SK-N-MC (cell line): Measurements from ENCODE around the gene SMAD9.

Experiments
- EZH2 ChIP-seq: fragments of 200-600 bp; sonication (generic); IDR thresholded peaks from one replicate; pipeline ENCODE4 v1.6.1; 2017; ENCODE audit warnings: antibody characterized with exemption
- FOXP2 ChIP-seq: optimal IDR thresholded peaks from 2 replicates; pipeline ENCODE3; 2011; ENCODE audit warnings: mild to moderate bottlenecking, moderate library complexity; ENCODE audit not compliant: insufficient read depth; ENCODE audit errors: extremely low read length, control extremely low read depth
- POLR2AphosphoS5 ChIP-seq: IDR thresholded peaks from 2 replicates; pipeline ENCODE4 v1.6.1; 2012; ENCODE audit warnings: mild to moderate bottlenecking, low read depth, low read length, borderline replicate concordance

DNA sequence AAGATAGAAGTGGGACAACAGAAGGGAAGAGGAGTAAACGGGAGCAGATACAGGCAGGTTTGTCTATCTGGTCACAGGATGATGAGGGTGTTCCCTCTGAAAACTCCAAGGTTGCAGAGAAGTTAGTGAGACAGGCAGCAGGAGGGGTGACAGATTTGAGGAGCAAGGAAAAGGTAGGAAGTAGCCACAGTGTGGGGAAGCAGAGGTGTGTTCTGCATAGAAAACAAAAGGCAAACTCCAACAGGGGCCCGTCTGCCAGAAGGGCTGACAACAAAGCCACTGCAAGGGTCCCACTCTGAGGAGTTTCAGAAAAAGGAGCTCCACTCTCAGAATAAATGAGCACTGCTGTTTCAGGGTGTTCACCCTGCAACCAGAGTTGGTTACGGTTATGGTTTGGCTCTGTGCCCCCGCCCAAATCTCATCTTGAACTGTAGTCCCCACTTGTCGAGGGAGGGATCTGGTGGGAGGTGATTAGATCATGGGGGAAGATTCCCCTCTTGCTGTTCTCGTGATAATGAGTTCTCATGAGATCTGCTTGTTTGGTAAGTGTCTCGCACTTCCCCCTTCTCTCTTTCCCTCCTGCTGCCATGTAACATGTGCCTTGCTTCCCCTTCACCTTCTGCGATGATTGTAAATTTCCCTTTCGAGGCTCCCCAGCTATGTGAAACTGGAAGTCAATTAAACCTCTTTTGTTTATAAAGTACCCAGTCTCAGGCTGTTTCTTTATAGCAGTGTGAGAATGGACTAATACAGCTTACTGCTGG, 32.1 kb downstream of the SMAD9 start:
- TF ChIP-seq EZH2 (no peak), POLR2AphosphoS5 (no peak), FOXP2 (no peak)
